IMR-90 (cell line): ENCODE measurements around the gene WIPF2. TPM values are rescaled to one million over a fixed set of nuclear protein-coding genes. Genes with fewer than 3 reads are reported as not detected.

Source experiments
- ATAC-seq: fragments of 200-7000 bp; cut with Tn5 transposase; 2 replicates; pipeline ENCODE4 v1.9.1; 2020; ENCODE audit warnings: low read depth, mild to moderate bottlenecking, moderate library complexity
- BruUV-seq: library from RNA; stranded (reverse); fragments of 400-500 nt; replicated peaks from 2 replicates; lab custom pipeline; 2021; lab: Mats Ljungman, UMichigan
- CTCF ChIA-PET: fragments of 300-600 bp; formaldehyde crosslinking; extraction: SDS; loops from one replicate; lab custom pipeline; 2021; ENCODE audit warnings: antibody characterized with exemption; lab: Yijun Ruan, JAX
- POLR2A ChIA-PET: fragments of 300-600 bp; sonication (Branson Sonifier 250); formaldehyde crosslinking; loops from one replicate; lab custom pipeline; 2022; ENCODE audit warnings: antibody characterized with exemption; ENCODE audit not compliant: unreplicated experiment; lab: Charles Lee
- DNase-seq: peaks from one replicate; pipeline ENCODE4 v3.0.0; 2013
- H2AFZ ChIP-seq: replicated peaks from 2 replicates; pipeline ENCODE3; 2013; ENCODE audit warnings: low read length, mild to moderate bottlenecking; ENCODE audit not compliant: poor library complexity
- H2AK5ac ChIP-seq: 2 replicates; pipeline ENCODE4 v1.6.1; 2013; ENCODE audit warnings: low read depth, low read length, inconsistent platforms
- H2AK9ac ChIP-seq: replicated peaks from 2 replicates; pipeline ENCODE3; 2013; ENCODE audit warnings: mild to moderate bottlenecking, low read depth, low read length, moderate library complexity; ENCODE audit not compliant: poor library complexity
- H2BK120ac ChIP-seq: 2 replicates; pipeline ENCODE4 v1.6.1; 2013; ENCODE audit warnings: low read depth, low read length, inconsistent platforms
- H2BK15ac ChIP-seq: 3 replicates; pipeline ENCODE4 v1.6.1; 2013; ENCODE audit warnings: low read depth, low read length, inconsistent platforms
- H2BK20ac ChIP-seq: 2 replicates; pipeline ENCODE4 v1.6.1; 2013; ENCODE audit warnings: low read depth, mild to moderate bottlenecking, inconsistent platforms, low read length, moderate library complexity
- H2BK5ac ChIP-seq: 2 replicates; pipeline ENCODE4 v1.6.1; 2013; ENCODE audit warnings: mild to moderate bottlenecking, low read depth, low read length, inconsistent platforms; ENCODE audit not compliant: poor library complexity, severe bottlenecking
- H3K14ac ChIP-seq: replicated peaks from 2 replicates; pipeline ENCODE4 v1.6.1; 2013; ENCODE audit warnings: low read depth, low read length, inconsistent platforms
- H3K18ac ChIP-seq: 2 replicates; pipeline ENCODE4 v1.6.1; 2013; ENCODE audit warnings: low read depth, low read length, control low read depth
- H3K23ac ChIP-seq: 2 replicates; pipeline ENCODE4 v1.6.1; 2013; ENCODE audit warnings: low read depth, low read length, inconsistent platforms
- H3K27ac ChIP-seq: 2 replicates; pipeline ENCODE4 v1.5.1; 2013; ENCODE audit warnings: mild to moderate bottlenecking, control low read depth, low read length; ENCODE audit not compliant: insufficient read depth
- H3K27me3 ChIP-seq: 2 replicates; pipeline ENCODE4 v1.6.1; 2013; ENCODE audit warnings: low read length; ENCODE audit not compliant: control insufficient read depth, insufficient read depth
- H3K36me3 ChIP-seq: 2 replicates; pipeline ENCODE4 v1.6.1; 2013; ENCODE audit warnings: low read length, mixed read lengths; ENCODE audit not compliant: control insufficient read depth, insufficient read depth
- H3K4ac ChIP-seq: 2 replicates; pipeline ENCODE4 v1.6.1; 2013; ENCODE audit warnings: low read depth, low read length, inconsistent platforms
- H3K4me1 ChIP-seq: 2 replicates; pipeline ENCODE4 v1.6.1; 2013; ENCODE audit warnings: low read length, mixed read lengths; ENCODE audit not compliant: control insufficient read depth, insufficient read depth
- H3K4me2 ChIP-seq: 2 replicates; pipeline ENCODE4 v1.6.1; 2013; ENCODE audit warnings: low read depth, mild to moderate bottlenecking, control low read depth, low read length, moderate library complexity
- H3K4me3 ChIP-seq: 2 replicates; pipeline ENCODE4 v1.5.1; 2013; ENCODE audit warnings: low read depth, mild to moderate bottlenecking, control low read depth, low read length, moderate library complexity; ENCODE audit not compliant: insufficient read depth
- H3K56ac ChIP-seq: 2 replicates; pipeline ENCODE4 v1.6.1; 2013; ENCODE audit warnings: low read length, inconsistent platforms; ENCODE audit not compliant: insufficient read depth; ENCODE audit errors: extremely low read depth
- H3K79me1 ChIP-seq, 2 experiments: 2 replicates each; pipeline ENCODE4 v1.6.1; 2013; ENCODE audit warnings: low read length in 2 of 2, inconsistent platforms in 1 of 2, low read depth in 1 of 2
- H3K9ac ChIP-seq: 2 replicates; pipeline ENCODE4 v1.6.1; 2013; ENCODE audit warnings: low read depth, low read length, control low read depth
- H3K9me1 ChIP-seq: 2 replicates; pipeline ENCODE4 v1.6.1; 2013; ENCODE audit warnings: low read length, inconsistent platforms; ENCODE audit not compliant: insufficient read depth
- H3K9me3 ChIP-seq: 2 replicates; pipeline ENCODE4 v1.6.1; 2013; ENCODE audit warnings: low read length; ENCODE audit not compliant: control insufficient read depth, insufficient read depth
- H4K20me1 ChIP-seq: 2 replicates; pipeline ENCODE4 v1.6.1; 2013; ENCODE audit warnings: low read length, inconsistent platforms; ENCODE audit not compliant: insufficient read depth
- H4K5ac ChIP-seq: 2 replicates; pipeline ENCODE4 v1.6.1; 2013; ENCODE audit warnings: mild to moderate bottlenecking, low read depth, low read length, control low read depth
- H4K8ac ChIP-seq, 2 experiments: 2 replicates each; pipeline ENCODE4 v1.6.1; 2013; ENCODE audit warnings: low read depth in 2 of 2, low read length in 2 of 2, control low read depth in 1 of 2, inconsistent platforms in 1 of 2
- H4K91ac ChIP-seq: 2 replicates; pipeline ENCODE4 v1.6.1; 2013; ENCODE audit warnings: low read depth, low read length, inconsistent platforms; ENCODE audit not compliant: insufficient read depth
- BHLHE40 ChIP-seq: fragments of 150-350 bp; IDR thresholded peaks from 2 replicates; pipeline ENCODE4 v1.6.1; 2016; ENCODE audit warnings: mild to moderate bottlenecking, low read depth, low read length
- CEBPB ChIP-seq: IDR thresholded peaks from 2 replicates; pipeline ENCODE4 v1.6.1; 2012; ENCODE audit warnings: low read depth, low read length, improper control_type of control experiment
- CHD1 ChIP-seq: IDR thresholded peaks from 2 replicates; pipeline ENCODE4 v1.6.1; 2012; ENCODE audit warnings: low read depth, low read length, improper control_type of control experiment
- CTCF ChIP-seq: conservative IDR thresholded peaks from 2 replicates; pipeline ENCODE4 v1.5.1; 2012; ENCODE audit warnings: mild to moderate bottlenecking, low read depth, low read length, improper control_type of control experiment
- FOS ChIP-seq: fragments of 150-350 bp; IDR thresholded peaks from 2 replicates; pipeline ENCODE4 v1.6.1; 2016; ENCODE audit warnings: low read depth, low read length
- MAFK ChIP-seq: IDR thresholded peaks from 2 replicates; pipeline ENCODE4 v1.6.1; 2012; ENCODE audit warnings: low read depth, low read length, improper control_type of control experiment
- MAZ ChIP-seq: IDR thresholded peaks from 2 replicates; pipeline ENCODE4 v1.6.1; 2012; ENCODE audit warnings: low read depth, mild to moderate bottlenecking, low read length, improper control_type of control experiment, moderate library complexity, borderline replicate concordance
- MXI1 ChIP-seq: IDR thresholded peaks from 2 replicates; pipeline ENCODE4 v1.6.1; 2012; ENCODE audit warnings: low read depth, mild to moderate bottlenecking, low read length, moderate library complexity, borderline replicate concordance
- NFE2L2 ChIP-seq: fragments of 150-350 bp; IDR thresholded peaks from 2 replicates; pipeline ENCODE4 v1.6.1; 2016; ENCODE audit warnings: low read depth, mild to moderate bottlenecking, low read length
- POLR2A ChIP-seq: IDR thresholded peaks from 2 replicates; pipeline ENCODE4 v1.6.1; 2012; ENCODE audit warnings: mild to moderate bottlenecking, low read depth, low read length
- RAD21 ChIP-seq: IDR thresholded peaks from 2 replicates; pipeline ENCODE4 v1.6.1; 2012; ENCODE audit warnings: low read length, improper control_type of control experiment
- RFX5 ChIP-seq: IDR thresholded peaks from 2 replicates; pipeline ENCODE4 v1.8.0; 2012; ENCODE audit warnings: low read depth, mild to moderate bottlenecking, low read length, moderate library complexity
- SMC3 ChIP-seq: fragments of 150-350 bp; IDR thresholded peaks from 2 replicates; pipeline ENCODE4 v1.6.1; 2016; ENCODE audit warnings: low read depth, mild to moderate bottlenecking, antibody characterized with exemption, low read length, moderate library complexity
- USF2 ChIP-seq: fragments of 150-350 bp; IDR thresholded peaks from 2 replicates; pipeline ENCODE4 v1.6.1; 2017; ENCODE audit warnings: mild to moderate bottlenecking, antibody characterized with exemption, low read length, low read depth
- WGBS, 2 experiments: methylation state at CpG; one replicate each; pipeline versions ENCODE4 v1.1.5 to v1.1.7; 2013; ENCODE audit warnings: missing lambda C conversion rate in 2 of 2; ENCODE audit not compliant: insufficient read length in 1 of 2; ENCODE audit errors: extremely low coverage in 2 of 2; 5-methylcytosine and 5-hydroxymethylcytosine counted together
- dilution Hi-C: fragments of 300-500 bp; cut with HindIII; formaldehyde crosslinking; loops from one replicate; pipeline ENCODE4 v1.14.3; 2018; ENCODE audit warnings: low sequenced_read_pairs; ENCODE audit not compliant: unreplicated experiment
- in situ Hi-C: fragments of 300-500 bp; cut with MboI; formaldehyde crosslinking; loops from 3 replicates; pipeline ENCODE4 v1.14.3; 2019; ENCODE audit warnings: low sequenced_read_pairs, inconsistent platforms, mixed read lengths
- intact Hi-C: fragments of 100-400 bp; cut with micrococcal nuclease; formaldehyde crosslinking; loops from 2 replicates; pipeline ENCODE4 v1.10.0; 2022
- polyA plus RNA-seq, 3 experiments: library from polyadenylated mRNA; depleted of rRNA; stranded (reverse); fragments of >200 nt; gene quantifications; 2 replicates each; pipeline ENCODE4 v1.2.3, GENCODE V29; 2012; ENCODE audit warnings: low replicate concordance in 1 of 3
- total RNA-seq: library from RNA; depleted of rRNA; stranded (reverse); fragments of >200 nt; gene quantifications from 2 replicates; pipeline ENCODE4 v1.2.3, GENCODE V29; 2012
- TF ChIP-seq, protein P1 (sequence below): fragments of 150-350 bp; IDR thresholded peaks from 2 replicates; pipeline ENCODE4 v1.6.1; 2016; ENCODE audit warnings: low read depth, mild to moderate bottlenecking, low read length, moderate library complexity, borderline replicate concordance

Gene WIPF2
- total and polyA plus RNA-seq, 2 of the 4 experiments (the other 2 are of a cell fraction), result 2.0 to 8.9 TPM

GRCh38 chr17:40330850-40331470 is 111.9 kb downstream of the WIPF2 start:
- CTCF ChIA-PET, result interaction anchor here (0.9 kb wide), 1 partner anchor 46 kb away, joined by 3 read pairs; no protein-coding TSS in a partner anchor
- dilution Hi-C loops, result no loop called here
- no peak overlapping the region for H3K4me3 ChIP-seq
- intact Hi-C loops, result no loop called here
- no peak overlapping the region for H2BK20ac ChIP-seq
- no peaks in the 10 kb centered on the region for H3K9me3 ChIP-seq
- no peak overlapping the region for H4K91ac ChIP-seq
- no peak overlapping the region for H3K27ac ChIP-seq
- peaks cover 55% of the 10 kb centered on the region for H3K4me1 ChIP-seq
- H2BK120ac ChIP-seq, result no peak overlapping the region
- no peak overlapping the region for H2AK5ac ChIP-seq
- POLR2A ChIA-PET, result no interaction called here
- BruUV-seq, result no TSS peak
- no CpG with 5 or more reads among the region's 10 CpGs for WGBS, 2 experiments
- in situ Hi-C loops, result no loop called here
- no peak overlapping the region for H3K4ac ChIP-seq
- peaks cover 40% of the 10 kb centered on the region for H3K9me1 ChIP-seq
- H3K14ac ChIP-seq, result no peak overlapping the region
- no peak overlapping the region for H3K56ac ChIP-seq
- peaks cover 47% of the 10 kb centered on the region for H4K20me1 ChIP-seq
- no peak for DNase-seq
- TF ChIP-seq MAZ (no peak), RAD21 (no peak), RFX5 (no peak), FOS (no peak), BHLHE40 (no peak), POLR2A (no peak), USF2 (no peak), CHD1 (no peak), MXI1 (no peak), MAFK (no peak), CEBPB (no peak), CTCF (no peak), SMC3 (no peak), NFE2L2 (no peak)
- TF ChIP-seq, protein P1, sequence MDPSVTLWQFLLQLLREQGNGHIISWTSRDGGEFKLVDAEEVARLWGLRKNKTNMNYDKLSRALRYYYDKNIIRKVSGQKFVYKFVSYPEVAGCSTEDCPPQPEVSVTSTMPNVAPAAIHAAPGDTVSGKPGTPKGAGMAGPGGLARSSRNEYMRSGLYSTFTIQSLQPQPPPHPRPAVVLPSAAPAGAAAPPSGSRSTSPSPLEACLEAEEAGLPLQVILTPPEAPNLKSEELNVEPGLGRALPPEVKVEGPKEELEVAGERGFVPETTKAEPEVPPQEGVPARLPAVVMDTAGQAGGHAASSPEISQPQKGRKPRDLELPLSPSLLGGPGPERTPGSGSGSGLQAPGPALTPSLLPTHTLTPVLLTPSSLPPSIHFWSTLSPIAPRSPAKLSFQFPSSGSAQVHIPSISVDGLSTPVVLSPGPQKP, result no peak
- no peak overlapping the region for H2BK15ac ChIP-seq
- H3K27me3 ChIP-seq, result no peaks in the 10 kb centered on the region
- no peak overlapping the region for H4K5ac ChIP-seq
- H3K18ac ChIP-seq, result no peak overlapping the region
- H3K9ac ChIP-seq, result no peak overlapping the region
- ATAC-seq, result no peak
- no peak overlapping the region for H3K23ac ChIP-seq
- H3K36me3 ChIP-seq, result peaks cover 4% of the 10 kb centered on the region
- peaks cover 17 to 94% of the 10 kb centered on the region in 2 experiments for H3K79me1 ChIP-seq
- H2AFZ ChIP-seq, result no peak overlapping the region
- H4K8ac ChIP-seq, result no peak overlapping the region
- peak overlapping the region; percentile 53 for H2AK9ac ChIP-seq
- no peak overlapping the region for H2BK5ac ChIP-seq
- H3K4me2 ChIP-seq, result no peak overlapping the region
